Esophagus squamous epithelium (tissue), 4 donors: ENCODE measurements around the gene PSMD13.

Source experiments
- CTCF ChIP-seq, 6 experiments: fragments of 450-650 bp in 4 of 6; fragments of 200-600 bp in 2 of 6; sonication (generic) in 2 of 6; IDR thresholded peaks; one replicate each; pipeline ENCODE4 v1.5.1; 2016 to 2019; ENCODE audit warnings: antibody characterized with exemption in 6 of 6, mild to moderate bottlenecking in 4 of 6, moderate library complexity in 4 of 6
- POLR2A ChIP-seq, 4 donors: fragments of 450-650 bp; IDR thresholded peaks; one replicate each; pipeline ENCODE4 v1.6.1; 2017; ENCODE audit warnings: antibody characterized with exemption in 4 of 4, mild to moderate bottlenecking in 4 of 4, moderate library complexity in 3 of 4

- no peak for TF ChIP-seq CTCF (IDR thresholded peaks at IDR 0.05)
- peak in 2 of 4 donors; percentile 19 to 63 for TF ChIP-seq POLR2A (IDR thresholded peaks at IDR 0.05)
Measured at GRCh38 chr11:236774-237767, at the start of gene PSMD13.
